Endodermal cell (in vitro differentiated cells): Measurements from ENCODE around the gene CAMK4. TPM values are rescaled to one million over a fixed set of nuclear protein-coding genes. Genes with fewer than 3 reads are reported as not detected.

ENCODE experiments used
- DNase-seq: peaks from one replicate; pipeline ENCODE4 v3.0.0-alpha.2; 2017
- H3K27ac ChIP-seq: 2 replicates; pipeline ENCODE4 v1.5.1; 2013; ENCODE audit warnings: mild to moderate bottlenecking, low read depth, low read length, moderate library complexity
- H3K27me3 ChIP-seq: 2 replicates; pipeline ENCODE4 v1.6.1; 2013; ENCODE audit warnings: mild to moderate bottlenecking, low read length, moderate library complexity; ENCODE audit not compliant: insufficient read depth, control insufficient read depth, poor library complexity, severe bottlenecking
- H3K36me3 ChIP-seq: 2 replicates; pipeline ENCODE4 v1.7.0; 2013; ENCODE audit warnings: mild to moderate bottlenecking, low read length, moderate library complexity; ENCODE audit not compliant: control insufficient read depth, insufficient read depth
- H3K4me1 ChIP-seq: one replicate; pipeline ENCODE4 v1.7.0; 2013; ENCODE audit warnings: low read length; ENCODE audit not compliant: control insufficient read depth, insufficient read depth
- H3K4me3 ChIP-seq: 2 replicates; pipeline ENCODE4 v1.5.1; 2013; ENCODE audit warnings: mild to moderate bottlenecking, low read length, moderate library complexity
- H3K9ac ChIP-seq: 2 replicates; pipeline ENCODE4 v1.6.1; 2013; ENCODE audit warnings: mild to moderate bottlenecking, low read length, moderate library complexity; ENCODE audit not compliant: poor library complexity, severe bottlenecking; ENCODE audit errors: extremely low read depth
- H3K9me3 ChIP-seq: 2 replicates; pipeline ENCODE4 v1.6.1; 2013; ENCODE audit warnings: mild to moderate bottlenecking, low read length, moderate library complexity; ENCODE audit not compliant: control insufficient read depth
- H3K27ac Mint-ChIP-seq: 2 replicates; pipeline ENCODE4 v1.8.0; 2020; ENCODE audit warnings: mixed read lengths
- H3K27me3 Mint-ChIP-seq: 2 replicates; pipeline ENCODE4 v1.8.0; 2021; ENCODE audit warnings: mild to moderate bottlenecking, mixed read lengths; ENCODE audit not compliant: insufficient read depth
- H3K36me3 Mint-ChIP-seq: 2 replicates; pipeline ENCODE4 v1.8.0; 2020; ENCODE audit warnings: low read depth, mixed read lengths
- H3K4me1 Mint-ChIP-seq: 2 replicates; pipeline ENCODE4 v1.8.0; 2020; ENCODE audit warnings: mixed read lengths
- H3K4me3 Mint-ChIP-seq: 2 replicates; pipeline ENCODE4 v1.8.0; 2020; ENCODE audit warnings: mild to moderate bottlenecking, moderate library complexity, mixed read lengths
- H3K9me3 Mint-ChIP-seq: 2 replicates; pipeline ENCODE4 v1.8.0; 2020; ENCODE audit warnings: mild to moderate bottlenecking, mixed read lengths
- CTCF ChIP-seq: fragments of 200-600 bp; sonication (generic); conservative IDR thresholded peaks from 2 replicates; pipeline ENCODE4 v1.5.0; 2021; ENCODE audit warnings: antibody characterized with exemption, mild to moderate bottlenecking
- WGBS, 2 experiments: methylation state at CpG; one replicate each; pipeline versions ENCODE4 v1.1.5 to v1.1.7; 2013; ENCODE audit warnings: missing lambda C conversion rate in 2 of 2, mixed read lengths in 1 of 2; ENCODE audit not compliant: insufficient coverage in 1 of 2, insufficient read length in 1 of 2; 5-methylcytosine and 5-hydroxymethylcytosine counted together
- total RNA-seq, 2 donors: library from RNA; stranded (reverse); fragmentation: NEBNext Ultra II Directional in 1 of 2; extraction: Animal tissue kit (Norgen Biotek cat#: 25700) in 1 of 2; gene quantifications; 2 replicates in 1 of 2; 3 replicates in 1 of 2; pipeline ENCODE4 v1.2.1, GENCODE V29; 2021

CAMK4 gene
- total RNA-seq, 2 donors from 2014 or later = 2.8 to 3.9 TPM

- H3K36me3 ChIP-seq = no peaks in the 10 kb centered on the region
- H3K27ac ChIP-seq = no peak overlapping the region
- H3K4me1 Mint-ChIP-seq = no peaks in the 10 kb centered on the region
- no peak overlapping the region for H3K4me3 ChIP-seq
- no peaks in the 10 kb centered on the region for H3K9me3 Mint-ChIP-seq
- H3K4me3 Mint-ChIP-seq = no peak overlapping the region
- TF ChIP-seq CTCF = no peak
- 77 to 91% methylated on average over 1 of the region's 1 CpG for WGBS, 2 experiments
- no peak for DNase-seq
- H3K4me1 ChIP-seq = no peaks in the 10 kb centered on the region
- H3K27me3 ChIP-seq = peaks cover 5% of the 10 kb centered on the region
- H3K9ac ChIP-seq = no peak overlapping the region
- no peaks in the 10 kb centered on the region for H3K36me3 Mint-ChIP-seq
- H3K27ac Mint-ChIP-seq = no peak overlapping the region
- peaks cover 2% of the 10 kb centered on the region for H3K9me3 ChIP-seq
- peaks cover 2% of the 10 kb centered on the region for H3K27me3 Mint-ChIP-seq
These were observed 215.4 kb downstream of the CAMK4 start for GRCh38 chr5:111439473-111440075.

GRCh38 chr5:111447099-111447498 lies 222.9 kb downstream of the CAMK4 start:
- H3K27ac ChIP-seq = no peak overlapping the region
- H3K9me3 Mint-ChIP-seq = no peaks in the 10 kb centered on the region
- no peaks in the 10 kb centered on the region for H3K4me1 ChIP-seq

GRCh38 chr5:111447822-111448221 lies 223.6 kb downstream of the CAMK4 start:
- Mint-ChIP-seq H3K27ac (no peak overlapping the region), H3K27me3 (peaks cover 7% of the 10 kb centered on the region), H3K4me3 (no peak overlapping the region), H3K36me3 (no peaks in the 10 kb centered on the region), H3K9me3 (no peaks in the 10 kb centered on the region), H3K4me1 (peaks cover 12% of the 10 kb centered on the region)
- no peaks in the 10 kb centered on the region for H3K4me1 ChIP-seq
- no peak overlapping the region for H3K9ac ChIP-seq
- no peaks in the 10 kb centered on the region for H3K36me3 ChIP-seq
- peaks cover 5% of the 10 kb centered on the region for H3K9me3 ChIP-seq
- H3K27ac ChIP-seq = no peak overlapping the region
- H3K27me3 ChIP-seq = peaks cover 12% of the 10 kb centered on the region
- peak; percentile 58 for DNase-seq
- WGBS, 2 experiments = 48% methylated on average over 2 of the region's 2 CpGs; no CpG with 5 or more reads in 1 of the 2 experiments
- TF ChIP-seq CTCF = no peak
- no peak overlapping the region for H3K4me3 ChIP-seq

More at GRCh38 chr5:111447099-111447498, 222.9 kb downstream of the CAMK4 start:
- no peak overlapping the region for H3K4me3 ChIP-seq
- no peak for TF ChIP-seq CTCF
- no peaks in the 10 kb centered on the region for H3K36me3 ChIP-seq
- H3K9ac ChIP-seq = no peak overlapping the region
- H3K36me3 Mint-ChIP-seq = no peaks in the 10 kb centered on the region
- H3K27me3 ChIP-seq = peaks cover 12% of the 10 kb centered on the region
- H3K4me3 Mint-ChIP-seq = no peak overlapping the region
- peaks cover 12% of the 10 kb centered on the region for H3K4me1 Mint-ChIP-seq
- peaks cover 7% of the 10 kb centered on the region for H3K27me3 Mint-ChIP-seq
- no peak for DNase-seq
- peaks cover 5% of the 10 kb centered on the region for H3K9me3 ChIP-seq
- H3K27ac Mint-ChIP-seq = no peak overlapping the region
- WGBS, 2 experiments = 80% methylated on average over 1 of the region's 1 CpG; no CpG with 5 or more reads in 1 of the 2 experiments
